DOHH2 (cell line): ENCODE measurements around the gene MLH3.

ENCODE experiments used
- CTCF ChIP-seq: fragments of 200-600 bp; sonication (generic); IDR thresholded peaks from one replicate; pipeline ENCODE4 v1.5.1; 2014; ENCODE audit warnings: antibody characterized with exemption, mild to moderate bottlenecking, low read depth, low read length; ENCODE audit not compliant: poor library complexity, severe bottlenecking
- EZH2phosphoT487 ChIP-seq: fragments of 200-600 bp; sonication (generic); IDR thresholded peaks from 2 replicates; pipeline ENCODE4 v1.6.1; 2017; ENCODE audit warnings: borderline replicate concordance, mild to moderate bottlenecking, antibody characterized with exemption, low read length, moderate library complexity, mixed read lengths

- TF ChIP-seq CTCF (no peak), EZH2phosphoT487 (no peak)
Measured at GRCh38 chr14:75090353-75090752, 39.1 kb upstream of the MLH3 start.
